A673 (cell line): ENCODE data around the gene ACTN4.

ENCODE experiments used
- EZH2 ChIP-seq: fragments of 200-600 bp; sonication (generic); IDR thresholded peaks from 2 replicates; pipeline ENCODE4 v1.6.1; 2017; ENCODE audit warnings: borderline replicate concordance, low read depth, mild to moderate bottlenecking, mixed read lengths, antibody characterized with exemption, low read length; ENCODE audit not compliant: poor library complexity, severe bottlenecking
- TF ChIP-seq, protein P1 (sequence below): fragments of 300-800, 200-600 bp; sonication (generic); conservative IDR thresholded peaks from 2 replicates; pipeline ENCODE4 v1.5.1; 2017; ENCODE audit warnings: low read depth, mild to moderate bottlenecking, antibody characterized with exemption, low read length, moderate library complexity, mixed read lengths

DNA sequence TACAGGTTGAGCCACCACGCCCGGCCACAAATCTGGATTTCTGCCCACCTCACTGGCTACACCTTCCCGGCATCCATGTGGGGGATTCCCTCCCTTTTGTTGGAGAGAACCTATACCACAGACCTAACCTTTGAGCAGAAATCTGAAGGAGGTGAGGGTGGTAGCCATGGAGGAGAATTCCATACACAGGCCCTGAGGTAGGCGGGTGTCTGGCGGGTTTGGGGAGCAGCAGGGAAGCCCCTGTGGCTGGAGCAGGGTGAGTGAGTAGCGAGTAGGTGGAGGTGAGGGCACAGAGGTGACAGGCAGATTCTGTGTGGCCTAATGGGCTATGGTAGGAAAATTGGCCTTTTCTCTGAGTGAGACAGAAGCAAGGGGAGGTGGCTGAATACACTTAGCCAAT is 17.9 kb upstream of the ACTN4 start:
- TF ChIP-seq, protein P1, sequence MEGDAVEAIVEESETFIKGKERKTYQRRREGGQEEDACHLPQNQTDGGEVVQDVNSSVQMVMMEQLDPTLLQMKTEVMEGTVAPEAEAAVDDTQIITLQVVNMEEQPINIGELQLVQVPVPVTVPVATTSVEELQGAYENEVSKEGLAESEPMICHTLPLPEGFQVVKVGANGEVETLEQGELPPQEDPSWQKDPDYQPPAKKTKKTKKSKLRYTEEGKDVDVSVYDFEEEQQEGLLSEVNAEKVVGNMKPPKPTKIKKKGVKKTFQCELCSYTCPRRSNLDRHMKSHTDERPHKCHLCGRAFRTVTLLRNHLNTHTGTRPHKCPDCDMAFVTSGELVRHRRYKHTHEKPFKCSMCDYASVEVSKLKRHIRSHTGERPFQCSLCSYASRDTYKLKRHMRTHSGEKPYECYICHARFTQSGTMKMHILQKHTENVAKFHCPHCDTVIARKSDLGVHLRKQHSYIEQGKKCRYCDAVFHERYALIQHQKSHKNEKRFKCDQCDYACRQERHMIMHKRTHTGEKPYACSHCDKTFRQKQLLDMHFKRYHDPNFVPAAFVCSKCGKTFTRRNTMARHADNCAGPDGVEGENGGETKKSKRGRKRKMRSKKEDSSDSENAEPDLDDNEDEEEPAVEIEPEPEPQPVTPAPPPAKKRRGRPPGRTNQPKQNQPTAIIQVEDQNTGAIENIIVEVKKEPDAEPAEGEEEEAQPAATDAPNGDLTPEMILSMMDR = no peak
- no peak for TF ChIP-seq EZH2
